ENCODE data around the gene GIMAP1. TPM values are rescaled to one million over a fixed set of nuclear protein-coding genes. Genes with fewer than 3 reads are reported as not detected.
"Not testable (repeated sequence)": the region's sequence is repeated elsewhere in the genome, so short reads cannot be mapped to it uniquely, and the experiment has no call there.

The GIMAP1 gene
- total RNA-seq = 6.7 TPM
- long read RNA-seq, full-length matches to known transcripts = 19 of 26 reads
- long read RNA-seq, partial matches to known transcripts = 6 of 26 reads
- long read RNA-seq, other reads (novel, unspliced or antisense) = 1 of 26 reads

DNA sequence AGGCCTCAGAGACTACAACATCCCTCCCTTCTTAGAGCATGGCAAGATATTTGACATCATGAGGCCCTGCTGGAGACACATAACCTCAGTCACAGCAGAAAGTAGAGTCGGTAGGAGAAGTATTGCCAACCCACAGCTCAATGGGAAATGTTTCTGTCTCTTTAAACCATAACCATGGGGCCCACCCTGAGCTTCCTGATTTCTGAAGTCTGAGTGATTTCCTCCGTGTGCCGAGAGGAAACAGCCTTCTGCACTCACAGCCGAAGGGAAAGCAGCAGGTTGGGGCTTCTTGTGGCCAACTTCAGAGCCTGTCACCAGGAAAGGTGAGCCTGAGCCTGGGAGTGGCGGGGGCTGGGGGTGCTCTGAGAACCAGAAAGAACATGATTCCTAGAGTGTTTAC lies at the start of gene GIMAP1:
Gene GIMAP1, plus strand, starts transcription at position 246 of the 400 bp plus-strand sequence. CDS start 2,435 bp downstream, outside the sequence.
- peak; percentile 88 for ATAC-seq
- peak; percentile 42 for DNase-seq
- intact Hi-C loops (cut with micrococcal nuclease) = no loop called here

- intact Hi-C loops (cut with micrococcal nuclease) = no loop called here
- DNase-seq = no peak
- ATAC-seq = no peak
These were observed 47.9 kb upstream of the GIMAP1 start for GRCh38 chr7:150668472-150668911.

- DNase-seq (no peak), ATAC-seq (no peak)
- intact Hi-C loops (cut with micrococcal nuclease) = no loop called here
These were observed 47.4 kb upstream of the GIMAP1 start for GRCh38 chr7:150668977-150669376.

DNA sequence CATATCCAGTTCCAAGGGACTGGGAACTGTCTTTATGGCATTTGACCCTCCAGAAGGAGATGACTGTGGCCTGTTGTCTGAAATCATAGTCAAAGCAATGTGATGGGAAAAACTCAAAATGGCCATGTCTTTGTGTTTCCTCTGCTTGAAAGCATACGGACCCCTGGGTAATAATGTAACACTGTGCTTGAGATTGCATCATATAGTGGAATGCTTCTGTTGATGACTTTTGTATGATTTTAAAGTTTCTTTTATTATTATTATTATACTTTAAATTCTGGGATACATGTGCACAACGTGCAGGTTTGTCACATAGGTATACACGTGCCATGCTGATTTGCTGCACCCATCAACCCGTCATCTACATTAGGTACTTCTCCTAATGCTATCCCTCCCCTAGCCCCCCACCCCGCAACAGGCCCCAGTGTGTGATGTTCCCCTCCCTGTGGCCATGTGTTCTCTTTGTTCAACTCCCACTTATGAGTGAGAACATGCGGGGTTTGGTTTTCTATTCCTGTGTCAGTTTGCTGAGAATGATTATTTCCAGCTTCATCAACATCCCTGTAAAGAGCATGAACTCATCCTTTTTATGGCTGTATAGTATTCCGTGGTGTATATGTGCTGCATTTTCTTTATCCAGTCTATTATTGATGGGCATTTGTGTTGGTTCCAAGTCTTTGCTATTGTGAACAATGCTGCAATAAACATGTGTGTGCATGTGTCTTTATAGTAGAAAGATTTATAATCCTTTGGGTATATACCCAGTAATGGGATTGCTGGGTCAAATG lies 44.4 kb upstream of the GIMAP1 start:
- ATAC-seq; DNase-seq; intact Hi-C loops (cut with micrococcal nuclease): not testable (repeated sequence)

DNA sequence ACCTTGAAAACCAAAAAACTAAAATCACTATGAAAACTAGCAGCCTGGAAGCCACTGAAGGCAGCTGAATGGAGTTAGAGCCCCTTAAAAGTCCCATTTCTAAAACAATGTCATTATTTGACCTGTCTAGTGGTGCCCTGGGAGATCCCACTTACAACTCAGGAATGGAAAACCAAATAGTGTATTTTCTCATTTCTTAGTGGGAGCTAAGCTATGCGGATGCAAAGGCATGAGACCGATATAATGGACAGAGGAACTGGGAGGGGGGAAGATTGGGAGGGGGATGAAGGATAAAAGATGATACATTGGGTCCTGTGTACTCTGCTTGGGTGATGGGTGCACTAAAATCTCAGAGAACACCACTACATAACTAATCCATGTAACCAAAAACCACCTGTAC lies 40.7 kb upstream of the GIMAP1 start:
- no peak for DNase-seq
- ATAC-seq = no peak
- intact Hi-C loops (cut with micrococcal nuclease) = no loop called here

DNA sequence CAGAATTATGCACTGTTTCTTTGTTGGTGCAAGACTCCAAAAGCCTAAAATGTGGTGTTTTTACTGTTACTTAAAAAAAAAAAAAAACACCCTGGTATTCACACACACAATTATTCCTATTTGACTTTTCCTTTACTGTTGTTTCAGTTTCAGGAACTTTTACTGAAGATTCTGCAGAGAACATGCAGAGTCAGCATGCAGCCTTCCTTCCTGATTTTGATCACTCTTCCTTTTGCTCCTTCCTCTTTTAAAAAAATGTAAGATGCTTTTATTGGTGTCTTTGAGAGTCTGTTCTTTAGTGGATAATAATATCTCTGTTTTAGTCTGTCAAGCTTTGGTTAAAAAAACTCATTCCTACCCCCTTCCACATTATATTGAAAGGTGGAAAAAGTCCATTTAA lies 40.1 kb upstream of the GIMAP1 start:
- intact Hi-C loops (cut with micrococcal nuclease); DNase-seq: not testable (repeated sequence)
- ATAC-seq = peak; percentile 57

- DNase-seq; intact Hi-C loops (cut with micrococcal nuclease): not testable (repeated sequence)
- ATAC-seq = peak; percentile 78
These were observed 39.6 kb upstream of the GIMAP1 start for GRCh38 chr7:150676854-150677253.

DNA sequence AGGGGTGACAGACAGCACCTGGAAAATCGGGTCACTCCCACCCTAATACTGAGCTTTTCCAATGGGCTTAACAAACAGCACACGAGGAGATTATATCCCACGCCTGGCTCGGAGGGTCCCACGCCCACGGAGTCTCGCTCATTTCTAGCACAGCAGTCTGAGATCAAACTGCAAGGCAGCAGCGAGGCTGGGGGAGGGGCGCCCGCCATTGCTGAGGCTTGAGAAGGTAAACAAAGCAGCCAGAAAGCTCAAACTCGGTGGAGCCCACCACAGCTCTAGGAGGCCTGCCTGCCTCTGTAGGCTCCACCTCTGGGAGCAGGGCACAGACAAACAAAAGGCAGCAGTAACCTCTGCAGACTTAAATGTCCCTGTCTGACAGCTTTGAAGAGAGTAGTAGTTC lies 37.8 kb upstream of the GIMAP1 start:
- DNase-seq; ATAC-seq; intact Hi-C loops (cut with micrococcal nuclease): not testable (repeated sequence)

GRCh38 chr7:150680364-150680763 lies 36.0 kb upstream of the GIMAP1 start:
- ATAC-seq; DNase-seq; intact Hi-C loops (cut with micrococcal nuclease): not testable (repeated sequence)

- intact Hi-C loops (cut with micrococcal nuclease) = no loop called here
- ATAC-seq = peak; percentile 81
- DNase-seq = no peak
These were observed 31.0 kb upstream of the GIMAP1 start, which contains the start of gene GIMAP2 for GRCh38 chr7:150685219-150686029. Gene GIMAP2, plus strand, starts transcription at chr7:150685706. Its CDS starts 1,354 bp downstream, at chr7:150687060.

GRCh38 chr7:150686030-150686631 lies 30.3 kb upstream of the GIMAP1 start:
- intact Hi-C loops (cut with micrococcal nuclease) = no loop called here
- ATAC-seq (peak; percentile 45), DNase-seq (no peak)

DNA sequence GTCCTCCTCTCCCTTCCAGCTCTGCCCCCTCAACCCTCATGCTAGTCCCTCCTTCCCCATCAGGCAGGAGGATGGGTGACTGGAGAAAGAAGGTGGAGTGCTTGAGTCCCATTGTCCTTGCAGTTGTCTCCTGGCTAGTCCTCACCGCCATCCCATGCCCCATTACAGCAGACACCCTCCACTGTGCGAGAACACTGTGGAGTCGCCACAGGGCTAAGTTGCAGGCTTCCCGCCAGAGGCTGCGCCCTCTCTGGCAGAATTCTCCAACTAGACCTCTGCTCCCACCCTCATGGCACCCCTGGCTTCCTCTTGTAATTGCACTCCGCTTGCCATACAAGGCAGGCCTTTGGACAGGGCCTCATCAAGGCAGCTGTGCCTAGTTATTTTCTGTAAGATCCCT lies 27.8 kb upstream of the GIMAP1 start:
- intact Hi-C loops (cut with micrococcal nuclease) = no loop called here
- DNase-seq (no peak), ATAC-seq (no peak)

GRCh38 chr7:150695654-150696053 lies 20.8 kb upstream of the GIMAP1 start:
- no peak for ATAC-seq
- intact Hi-C loops (cut with micrococcal nuclease) = no loop called here
- no peak for DNase-seq

DNA sequence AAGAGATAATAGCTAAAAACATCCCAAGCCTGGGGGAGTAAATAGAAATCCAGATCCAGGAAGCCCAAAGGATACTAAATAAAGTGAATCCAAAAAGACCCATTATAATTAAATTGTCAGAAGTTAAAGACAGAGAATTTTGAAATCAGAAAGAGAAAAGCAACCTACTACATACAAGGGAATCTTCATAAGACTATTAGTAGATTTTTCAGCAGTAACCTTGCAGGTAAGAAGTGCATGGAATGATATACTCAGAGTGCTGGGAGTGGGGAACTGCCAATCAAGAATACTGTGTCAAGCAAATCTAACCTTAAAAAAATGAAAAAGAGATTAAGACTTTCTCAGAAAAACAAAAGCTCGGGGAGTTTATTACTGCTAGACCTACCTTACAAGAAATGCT lies 13.2 kb upstream of the GIMAP1 start:
- DNase-seq (no peak), ATAC-seq (no peak)
- intact Hi-C loops (cut with micrococcal nuclease) = no loop called here

DNA sequence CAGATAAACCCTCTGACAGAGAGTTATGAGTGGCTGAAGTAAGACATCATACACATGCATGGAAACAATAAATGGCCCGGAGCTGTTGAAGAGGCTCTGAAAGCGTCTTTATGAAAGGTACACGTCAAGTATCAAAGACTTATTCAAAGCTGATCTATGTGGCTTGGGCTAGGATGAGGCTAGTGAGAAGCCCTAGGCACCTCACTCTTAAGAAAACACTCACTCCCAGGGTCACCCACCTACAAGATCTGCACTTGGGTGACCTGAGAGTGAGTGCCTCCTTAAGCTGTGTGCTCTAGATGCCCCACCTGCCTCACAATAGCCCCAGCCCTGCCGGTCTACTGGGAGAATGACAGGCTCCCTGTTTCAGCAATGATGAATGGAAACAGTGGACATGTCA lies 1.1 kb upstream of the GIMAP1 start:
- intact Hi-C loops (cut with micrococcal nuclease) = no loop called here
- DNase-seq (no peak), ATAC-seq (no peak)

GRCh38 chr7:150715738-150716137 lies 675 bp upstream of the GIMAP1 start:
- intact Hi-C loops (cut with micrococcal nuclease) = no loop called here
- DNase-seq (no peak), ATAC-seq (peak; percentile 20)

DNA sequence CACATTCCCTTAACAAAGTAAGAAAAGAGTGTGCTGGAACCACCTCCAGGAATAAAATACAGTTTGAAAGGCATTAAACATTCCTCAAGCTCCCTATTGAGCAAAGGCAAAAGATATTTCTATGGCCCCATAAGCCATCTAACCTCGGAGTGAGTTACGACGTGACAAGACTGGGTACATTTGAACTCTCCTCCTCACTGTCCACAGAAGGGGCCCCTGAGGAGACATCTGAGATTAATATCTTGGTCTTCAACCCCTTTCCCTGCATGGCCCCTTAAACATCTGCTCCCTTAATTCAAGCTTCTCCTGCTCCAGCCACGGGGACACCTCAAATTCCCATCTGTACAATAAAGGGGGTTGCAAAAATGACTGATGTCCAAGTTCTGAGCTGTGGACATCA lies 526 bp downstream of the GIMAP1 start:
- no peak for DNase-seq
- intact Hi-C loops (cut with micrococcal nuclease) = no loop called here
- no peak for ATAC-seq

GRCh38 chr7:150717814-150718420 lies 1.5 kb downstream of the GIMAP1 start:
- ATAC-seq = peak; percentile 17
- intact Hi-C loops (cut with micrococcal nuclease) = no loop called here
- no peak for DNase-seq

- intact Hi-C loops (cut with micrococcal nuclease) = no loop called here
- DNase-seq (no peak), ATAC-seq (no peak)
These were observed 3.0 kb downstream of the GIMAP1 start for GRCh38 chr7:150719436-150719835.

Measured in left ventricle myocardium superior (tissue), 1 donor.